Lung (tissue), 12 donors: ENCODE measurements around the gene ANXA3. TPM values are rescaled to one million over a fixed set of nuclear protein-coding genes. Genes with fewer than 3 reads are reported as not detected.
"Not testable (repeated sequence)": the region's sequence is repeated elsewhere in the genome, so short reads cannot be mapped to it uniquely, and the experiment has no call there.

Experiments used
- ATAC-seq: fragments of 200-7000 bp; cut with Tn5 transposase; one replicate; pipeline ENCODE4 v1.9.1; 2020; ENCODE audit warnings: moderate number of reproducible peaks; ENCODE audit not compliant: insufficient read depth, low FRiP score
- DNase-seq, 3 donors: peaks; one replicate each; pipeline ENCODE4 v3.0.0-alpha.2; 2013 to 2017
- H3K27ac ChIP-seq, 2 donors: one replicate each; pipeline ENCODE4 v1.5.1; 2013; ENCODE audit warnings: mild to moderate bottlenecking in 2 of 2, moderate library complexity in 2 of 2, control low read depth in 1 of 2, inconsistent platforms in 1 of 2, low read depth in 1 of 2, low read length in 1 of 2
- H3K27me3 ChIP-seq, 3 donors: one replicate each; pipeline ENCODE4 v1.5.1; 2013; ENCODE audit warnings: low read length in 2 of 3; ENCODE audit not compliant: control insufficient read depth in 3 of 3, insufficient read depth in 3 of 3
- H3K36me3 ChIP-seq, 4 donors: one replicate each; pipeline ENCODE4 v1.5.1; 2013; ENCODE audit warnings: low read length in 4 of 4, mild to moderate bottlenecking in 1 of 4, moderate library complexity in 1 of 4; ENCODE audit not compliant: control insufficient read depth in 4 of 4, insufficient read depth in 4 of 4
- H3K4me1 ChIP-seq, 5 donors: one replicate each; pipeline ENCODE4 v1.5.1; 2013; ENCODE audit warnings: low read length in 5 of 5, mild to moderate bottlenecking in 2 of 5, moderate library complexity in 1 of 5; ENCODE audit not compliant: control insufficient read depth in 5 of 5, insufficient read depth in 5 of 5
- H3K4me3 ChIP-seq: one replicate; pipeline ENCODE4 v1.5.1; 2013; ENCODE audit warnings: mild to moderate bottlenecking, control low read depth, moderate library complexity
- H3K9ac ChIP-seq, 2 donors: one replicate each; pipeline ENCODE4 v1.5.1; 2013; ENCODE audit warnings: low read length in 2 of 2, control low read depth in 1 of 2; ENCODE audit not compliant: insufficient read depth in 1 of 2
- H3K9me3 ChIP-seq, 4 donors: one replicate each; pipeline ENCODE4 v1.5.1; 2013; ENCODE audit warnings: low read length in 3 of 4, mild to moderate bottlenecking in 1 of 4, moderate library complexity in 1 of 4; ENCODE audit not compliant: control insufficient read depth in 4 of 4, insufficient read depth in 3 of 4
- CTCF ChIP-seq: IDR thresholded peaks from 2 replicates; pipeline ENCODE4 v1.5.1; 2012; ENCODE audit warnings: mild to moderate bottlenecking; ENCODE audit errors: control extremely low read depth, extremely low read depth
- WGBS, 2 donors: extraction: QIAGEN DNeasy Blood & Tissue Kit; methylation state at CpG; one replicate each; pipeline ENCODE4 v1.1.7; 2013; 5-methylcytosine and 5-hydroxymethylcytosine counted together
- polyA plus RNA-seq, 2 donors: library from polyadenylated mRNA; stranded (reverse); fragments of 200-250 nt; gene quantifications; one replicate each; pipeline ENCODE4 v1.2.1, GENCODE V29; 2013
- total RNA-seq, 2 donors: library from RNA; depleted of rRNA in 1 of 2; stranded (reverse); fragments of >200 nt in 1 of 2; gene quantifications; one replicate each; pipeline ENCODE4 v1.2.1, GENCODE V29; 2014 to 2021
- donor health status: control.
- donor health status: control.
- donor health status: Bipolar disorder and iron deficiency.
- donor health status: healthy.
- donor health status: DM: yes; HTN: yes; CAD: no.

The ANXA3 gene
- total and polyA plus RNA-seq, 4 donors, result 84.1 to 244 (median 156) TPM

GRCh38 chr4:78544678-78545077 is 6.9 kb upstream of the ANXA3 start:
- TF ChIP-seq CTCF, result no peak
- 50 to 65% methylated on average over 2 of the region's 2 CpGs for WGBS, 2 donors
- peak; percentile 75 to 92 (median 78) for DNase-seq
- no peak overlapping the region for H3K9ac ChIP-seq
- H3K27me3 ChIP-seq, result no peaks in the 10 kb centered on the region
- H3K27ac ChIP-seq, result no peak overlapping the region
- H3K36me3 ChIP-seq, result no peaks in the 10 kb centered on the region
- H3K9me3 ChIP-seq, result no peaks in the 10 kb centered on the region
- no peak for ATAC-seq
- peaks cover 2 to 29% (median 9%) of the 10 kb centered on the region in 5 donors for H3K4me1 ChIP-seq
- no peak overlapping the region for H3K4me3 ChIP-seq

- 76 to 89% methylated on average over 5 of the region's 5 CpGs for WGBS, 2 donors
Measured at GRCh38 chr4:78545275-78546246, 6.0 kb upstream of the ANXA3 start.

GRCh38 chr4:78547899-78548298 is 3.7 kb upstream of the ANXA3 start:
- H3K9me3 ChIP-seq, H3K36me3 ChIP-seq, H3K9ac ChIP-seq, ATAC-seq, H3K4me3 ChIP-seq, H3K27me3 ChIP-seq, H3K27ac ChIP-seq, DNase-seq: not testable (repeated sequence)
- H3K4me1 ChIP-seq, result peaks cover 0 to 41% (median 8%) of the 10 kb centered on the region in 5 donors
- WGBS, 2 donors, result 88 to 90% methylated on average over 17 to 28 of the region's 28 CpGs

More at GRCh38 chr4:78545275-78546246, 6.0 kb upstream of the ANXA3 start:
- H3K4me1 ChIP-seq, result peaks cover 2 to 29% (median 9%) of the 10 kb centered on the region in 5 donors
- TF ChIP-seq CTCF, result no peak
- H3K9ac ChIP-seq, result no peak overlapping the region
- no peaks in the 10 kb centered on the region for H3K9me3 ChIP-seq
- H3K4me3 ChIP-seq, result no peak overlapping the region
- no peaks in the 10 kb centered on the region for H3K36me3 ChIP-seq
- no peaks in the 10 kb centered on the region for H3K27me3 ChIP-seq
- no peak overlapping the region for H3K27ac ChIP-seq
- ATAC-seq, result no peak
- no peak for DNase-seq

GRCh38 chr4:78548889-78549288 is 2.7 kb upstream of the ANXA3 start:
- peaks cover 0 to 41% (median 6%) of the 10 kb centered on the region in 5 donors for H3K4me1 ChIP-seq
- 86 to 93% methylated on average over 2 of the region's 4 CpGs for WGBS, 2 donors
- H3K9ac ChIP-seq, H3K27ac ChIP-seq, H3K9me3 ChIP-seq, DNase-seq, H3K36me3 ChIP-seq, H3K4me3 ChIP-seq, ATAC-seq, H3K27me3 ChIP-seq: not testable (repeated sequence)
